NCI-H1092 treated with DMSO at 0.1 percent for 48 hours (cell line): Measurements from ENCODE around the gene C1orf50.
A peak's percentile ranks its signal among the peaks of the same experiment; 100 is the strongest.
"Not testable (repeated sequence)": the region's sequence is repeated elsewhere in the genome, so short reads cannot be mapped to it uniquely, and the experiment has no call there.

Experiments
- DNase-seq: peaks from one replicate; lab custom pipeline; 2025; lab: John Stamatoyannopoulos, UW

The C1orf50 gene

DNA sequence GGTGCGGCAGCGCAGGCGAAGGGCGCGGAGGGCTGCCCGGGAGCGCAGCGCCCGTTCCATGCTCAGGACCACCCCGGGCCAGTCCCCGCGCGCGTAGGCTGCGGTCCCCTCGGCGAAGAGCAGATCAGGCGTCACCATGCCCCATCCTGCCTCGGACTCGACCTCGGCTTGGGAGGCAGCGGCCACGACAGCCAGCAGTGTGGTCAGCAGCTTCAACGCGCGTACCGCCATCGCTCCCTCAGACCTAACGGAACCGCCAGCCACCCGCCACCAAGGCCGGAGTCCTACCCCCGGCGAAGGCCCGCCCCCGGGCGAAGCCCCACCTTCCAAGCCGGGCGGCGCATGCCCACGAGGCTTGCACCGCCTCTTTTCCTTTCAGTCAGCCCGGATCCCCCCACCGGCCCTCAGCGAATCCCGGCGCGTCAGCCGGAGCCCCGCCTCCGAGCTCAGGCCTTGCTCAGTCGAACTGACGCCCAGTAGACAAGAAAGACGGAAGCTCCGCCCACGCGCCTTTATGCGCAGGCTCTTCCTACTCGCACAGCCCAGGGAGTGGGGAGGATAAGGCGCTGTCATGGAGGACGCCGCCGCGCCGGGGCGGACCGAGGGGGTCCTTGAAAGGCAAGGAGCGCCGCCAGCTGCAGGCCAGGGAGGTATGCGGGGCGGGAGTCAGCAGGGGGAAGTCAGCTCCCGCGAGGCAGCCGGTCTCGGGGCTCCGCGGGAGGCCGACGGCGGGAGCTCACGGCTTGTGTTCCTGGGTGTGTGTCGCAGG is at the start of gene C1orf50, which contains the start of gene P3H1:
Gene C1orf50, plus strand, starts transcription at position 509 of the 769 bp plus-strand sequence. Its CDS starts 63 bp downstream, at position 572.
Gene P3H1, minus strand, starts transcription at position 288 of the 769 bp plus-strand sequence. Its CDS starts 57 bp downstream, at position 231.
- DNase-seq, result peak; percentile 100

- no peak for DNase-seq
Observed at GRCh38 chr1:42720868-42721267, 46.2 kb upstream of the C1orf50 start.

GRCh38 chr1:42721926-42722325 is 45.1 kb upstream of the C1orf50 start:
- DNase-seq, result no peak

GRCh38 chr1:42722403-42722802 is 44.6 kb upstream of the C1orf50 start:
- not testable (repeated sequence) for DNase-seq

- DNase-seq, result no peak
Observed at GRCh38 chr1:42723511-42723910, 43.5 kb upstream of the C1orf50 start.

DNA sequence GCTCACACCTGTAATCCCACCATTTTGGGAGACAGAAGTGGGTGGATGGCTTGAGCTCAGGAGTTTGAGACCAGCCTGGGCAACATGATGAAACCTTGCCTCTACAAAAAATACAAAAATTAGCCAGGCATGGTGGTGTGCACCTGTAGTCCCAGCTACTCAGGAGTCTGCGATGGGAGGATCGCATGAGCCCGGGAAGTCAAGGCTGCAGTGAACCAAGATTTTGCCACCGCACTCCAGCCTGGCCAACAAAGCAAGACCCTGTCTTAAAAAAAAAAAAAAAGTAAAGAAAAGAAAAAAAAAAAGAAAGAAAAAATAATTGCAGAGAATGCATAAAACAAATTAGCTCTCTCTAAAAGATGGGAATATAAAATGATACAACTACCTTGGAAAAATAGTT is 41.2 kb upstream of the C1orf50 start:
- DNase-seq, result not testable (repeated sequence)

DNA sequence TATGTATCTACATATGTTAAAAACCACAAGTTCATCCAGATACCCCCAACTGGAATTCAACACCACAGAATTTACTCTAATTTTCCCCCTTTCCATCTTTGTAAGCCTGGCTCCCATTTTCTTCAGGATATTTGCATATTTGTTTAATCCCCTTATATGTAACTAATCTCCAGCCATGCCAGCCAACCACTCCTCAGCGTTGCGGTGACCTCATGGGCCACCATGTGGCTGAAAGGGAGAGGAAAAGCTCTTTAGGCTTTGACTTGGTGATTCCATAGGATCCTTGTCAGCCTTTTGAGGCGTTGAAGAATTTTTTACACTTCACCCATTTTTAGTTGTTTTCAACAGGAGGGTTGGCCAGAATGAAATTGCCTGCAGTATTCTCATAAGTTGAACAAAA is 37.0 kb upstream of the C1orf50 start:
- no peak for DNase-seq

- no peak for DNase-seq
Observed at GRCh38 chr1:42730988-42731387, 36.1 kb upstream of the C1orf50 start.

DNA sequence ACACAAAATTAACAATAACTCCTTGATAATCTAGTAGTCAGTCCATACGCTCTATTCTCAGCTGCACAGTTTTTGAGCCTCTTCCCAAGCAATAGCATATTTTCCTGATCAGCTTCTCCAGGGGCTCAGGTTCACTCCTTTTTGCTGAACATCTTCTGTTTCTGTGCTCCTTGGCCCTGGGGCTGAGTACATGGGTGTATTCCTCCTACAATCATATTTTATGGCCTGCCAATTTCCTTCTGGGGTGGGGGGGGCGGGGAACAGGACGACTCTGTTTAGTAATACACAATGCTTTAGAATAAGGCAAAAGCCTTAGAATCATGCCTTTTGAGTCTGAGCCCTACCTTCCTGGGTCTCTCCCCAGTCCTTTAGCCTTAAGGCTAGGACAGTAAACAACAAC is 35.5 kb upstream of the C1orf50 start:
- no peak for DNase-seq

- DNase-seq, result no peak
Observed at GRCh38 chr1:42732126-42732680, 34.8 kb upstream of the C1orf50 start.

DNA sequence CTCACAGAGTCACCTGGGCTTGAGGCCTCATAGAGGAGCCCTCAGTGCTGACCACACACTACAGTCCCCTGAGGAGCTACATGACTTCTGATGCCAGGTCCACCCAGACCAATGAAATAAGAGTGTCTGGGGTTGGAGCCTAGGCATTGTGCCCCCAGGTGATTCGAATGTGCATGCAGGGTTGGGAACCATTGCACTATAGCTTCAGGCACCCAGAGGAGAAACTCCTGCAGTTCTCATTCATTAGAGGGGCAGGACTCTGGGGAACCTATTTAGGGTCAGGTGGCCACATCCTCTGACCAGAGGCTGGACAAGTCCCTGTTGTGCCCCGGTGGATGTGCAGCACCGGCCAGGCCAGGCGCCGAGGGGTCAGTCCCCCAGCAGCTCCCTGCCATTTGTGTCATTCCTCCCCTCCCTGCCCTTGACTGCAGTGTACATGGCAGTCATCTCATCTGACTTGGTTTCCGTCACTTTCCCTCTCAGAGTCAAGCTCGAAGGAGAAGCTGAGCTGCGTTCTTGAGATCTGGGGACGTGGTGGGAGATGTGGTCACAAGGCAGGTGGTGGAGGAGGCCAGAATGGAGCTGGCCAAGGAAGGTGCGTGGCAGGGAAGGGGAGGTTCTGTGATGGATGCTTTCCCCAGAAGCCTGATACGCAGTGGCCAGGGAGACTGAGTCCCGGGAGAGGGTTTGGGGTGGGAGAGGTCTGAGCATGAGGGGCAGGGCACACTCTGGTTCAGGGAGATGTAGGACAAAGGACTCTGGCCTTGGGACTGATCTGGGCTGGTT is 33.4 kb upstream of the C1orf50 start:
- no peak for DNase-seq

- DNase-seq, result no peak
Observed at GRCh38 chr1:42734201-42735035, 32.6 kb upstream of the C1orf50 start.

DNA sequence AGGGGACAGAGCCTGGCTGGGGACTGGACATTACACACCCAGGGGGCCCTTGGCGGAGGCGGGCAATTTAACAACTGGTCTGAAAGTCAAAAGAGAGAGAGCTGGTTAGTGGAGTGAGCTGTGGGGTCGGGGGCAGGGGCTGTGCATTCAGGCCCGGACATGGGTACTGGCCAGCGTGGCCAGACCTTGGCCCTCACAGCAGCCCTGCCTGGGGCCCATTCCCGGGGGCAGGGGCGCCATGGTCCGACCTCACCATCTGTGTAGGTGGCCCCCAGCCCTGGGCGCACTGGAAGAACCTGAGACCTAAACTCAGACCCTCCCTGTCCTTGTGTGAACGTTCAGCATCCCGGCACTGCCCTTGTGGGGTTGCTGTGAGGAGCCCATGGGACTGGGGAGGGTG is 32.0 kb upstream of the C1orf50 start:
- no peak for DNase-seq

DNA sequence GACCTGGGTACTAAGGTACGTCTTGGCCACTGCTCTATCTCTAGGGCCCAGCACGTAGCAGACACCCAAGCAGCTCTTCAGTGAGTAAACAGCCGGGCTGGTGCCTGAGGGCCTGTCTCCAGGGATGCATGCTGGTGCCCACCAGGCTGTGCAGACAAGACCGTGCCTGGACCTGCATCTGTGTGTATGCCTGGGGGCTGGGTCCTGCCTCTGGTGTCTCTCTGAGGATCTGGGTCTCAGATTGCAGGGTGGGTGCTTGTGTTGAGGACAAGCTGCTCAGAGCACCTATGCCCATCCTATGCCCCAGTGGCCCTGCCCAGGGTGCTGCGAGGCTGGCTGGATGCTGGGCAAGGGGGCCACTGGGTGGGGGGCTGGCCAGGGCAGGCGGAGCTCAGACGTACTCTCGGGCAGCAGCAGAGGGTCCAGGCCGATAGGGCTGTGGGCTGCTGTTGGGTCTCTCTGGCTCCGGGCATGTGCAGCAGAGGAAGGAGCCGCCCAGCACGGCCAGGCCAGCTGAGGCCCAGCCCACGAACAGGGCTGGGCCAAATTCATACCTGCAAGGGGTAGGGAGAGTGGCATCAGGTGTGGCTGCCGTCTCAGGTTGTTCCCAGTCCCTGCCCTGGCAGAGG is 31.5 kb upstream of the C1orf50 start:
- no peak for DNase-seq

- no peak for DNase-seq
Observed at GRCh38 chr1:42736152-42736551, 30.9 kb upstream of the C1orf50 start.

- DNase-seq, result no peak
Observed at GRCh38 chr1:42736571-42737200, 30.4 kb upstream of the C1orf50 start.

DNA sequence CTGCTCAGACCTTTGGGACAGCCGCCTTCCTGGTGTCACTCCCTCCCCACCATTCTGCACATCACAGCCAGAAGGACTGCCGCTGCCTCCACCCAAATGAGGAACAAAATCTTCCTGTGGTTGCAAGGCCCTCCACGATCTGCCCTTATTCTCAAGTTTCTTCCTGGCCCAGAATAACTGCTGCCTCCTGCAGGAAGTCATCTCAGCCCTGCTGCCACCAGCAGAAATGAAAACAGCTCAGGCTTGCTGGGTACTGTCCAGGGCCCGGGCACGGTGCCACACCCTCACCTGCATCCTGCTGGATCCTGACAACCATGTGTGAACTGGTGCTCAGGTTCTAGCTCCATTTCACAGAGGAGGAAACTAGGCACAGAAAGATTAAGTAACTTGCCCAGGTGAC is 29.8 kb upstream of the C1orf50 start:
- DNase-seq, result peak; percentile 5

DNA sequence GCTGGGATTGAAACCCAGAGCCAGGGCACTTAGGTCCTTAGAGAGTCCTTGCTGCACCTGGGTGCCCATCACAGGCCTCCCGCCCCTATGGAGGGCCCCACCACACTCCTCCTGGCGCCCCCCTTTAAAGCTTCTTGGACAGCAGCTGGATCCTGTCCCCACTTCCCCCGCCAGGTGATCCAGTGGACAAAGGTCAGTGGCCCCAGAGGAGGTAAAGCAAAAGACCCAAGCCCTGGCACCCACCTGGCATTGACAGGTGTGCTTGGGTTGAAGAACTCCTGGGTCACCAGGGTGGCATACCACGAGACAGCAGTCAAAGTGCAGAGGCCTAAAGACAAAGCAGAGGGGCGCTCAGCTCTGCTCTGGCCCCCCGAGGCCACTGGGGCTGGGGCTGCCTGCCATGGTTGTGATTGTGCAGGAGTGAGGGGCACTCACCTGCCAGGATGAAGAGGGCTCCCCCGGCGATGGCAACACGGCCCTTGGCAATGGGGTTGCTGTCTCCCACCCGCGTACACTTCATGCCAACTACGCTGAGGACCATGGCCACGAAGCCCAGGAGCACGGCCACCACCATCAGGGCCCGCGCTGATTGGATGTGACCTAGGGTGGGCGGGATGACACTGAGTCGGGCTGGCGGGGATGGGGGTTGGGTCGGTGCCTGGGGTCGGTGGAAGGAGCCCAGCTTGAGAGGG is 28.9 kb upstream of the C1orf50 start:
- no peak for DNase-seq

DNA sequence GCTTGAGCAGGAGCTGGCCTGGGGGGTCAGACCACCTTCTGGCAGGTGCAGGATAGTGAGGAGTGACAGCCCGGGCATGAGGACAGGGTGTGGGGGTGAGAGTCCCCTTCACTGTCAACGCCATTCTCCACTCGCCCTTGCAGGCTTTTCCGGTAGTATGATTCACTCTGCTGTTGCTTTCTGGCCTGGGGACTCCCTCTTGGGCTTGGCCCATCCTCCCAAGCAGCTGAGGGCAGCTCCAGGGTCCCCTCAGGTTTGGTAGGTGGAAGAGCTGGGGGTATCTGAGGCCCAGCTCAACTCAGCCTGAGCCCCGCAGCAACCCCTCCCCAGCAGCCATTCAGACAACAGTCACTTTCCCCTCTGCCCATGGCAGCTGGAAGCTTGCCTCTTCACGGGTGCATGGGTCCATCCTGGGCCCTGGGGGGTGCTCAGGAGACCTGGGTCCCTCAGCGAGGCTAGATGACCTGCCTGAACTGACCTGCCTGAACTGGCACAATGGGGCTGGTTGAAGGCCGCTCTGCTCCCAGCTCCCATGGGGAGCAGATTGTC is 28.3 kb upstream of the C1orf50 start:
- DNase-seq, result no peak
